Activated CD4-positive, alpha-beta T cell treated with anti-CD3 and anti-CD28 coated beads, Interleukin-2, amount 50 U/mL, for 4 hours (primary cell): ENCODE results near the gene KRTAP19-6.
"Not testable (repeated sequence)": the region's sequence is repeated elsewhere in the genome, so short reads cannot be mapped to it uniquely, and the experiment has no call there.

Experiments
- DNase-seq, 2 experiments: peaks; one replicate each; pipeline ENCODE4 v3.0.0-alpha.2; 2020

The KRTAP19-6 gene

GRCh38 chr21:30541764-30542163, at the start of gene KRTAP19-6:
TSS of gene KRTAP19-6 (minus strand) at chr21:30541864. CDS start at chr21:30541833, 31 bp downstream.
- no peak for DNase-seq

GRCh38 chr21:30590297-30590696, 48.6 kb upstream of the KRTAP19-6 start, which contains the start of gene KRTAP22-2:
TSS of gene KRTAP22-2 (minus strand) at chr21:30590397.
- DNase-seq: no peak

- DNase-seq: no peak
Observed at GRCh38 chr21:30582870-30583269, 41.2 kb upstream of the KRTAP19-6 start.

GRCh38 chr21:30580132-30580531, 38.5 kb upstream of the KRTAP19-6 start:
- no peak for DNase-seq

GRCh38 chr21:30579346-30579745, 37.7 kb upstream of the KRTAP19-6 start:
- DNase-seq: no peak

GRCh38 chr21:30577766-30578165, 36.1 kb upstream of the KRTAP19-6 start:
- DNase-seq: no peak

- DNase-seq: no peak
Observed at GRCh38 chr21:30567617-30568016, 26.0 kb upstream of the KRTAP19-6 start.

- no peak for DNase-seq
Observed at GRCh38 chr21:30563630-30564029, 22.0 kb upstream of the KRTAP19-6 start.

- DNase-seq: no peak
Observed at GRCh38 chr21:30563072-30563471, 21.4 kb upstream of the KRTAP19-6 start.

- no peak for DNase-seq
Observed at GRCh38 chr21:30561957-30562356, 20.3 kb upstream of the KRTAP19-6 start.

- DNase-seq: no peak
Observed at GRCh38 chr21:30561264-30561895, 19.7 kb upstream of the KRTAP19-6 start, which contains the start of gene KRTAP19-7. TSS of gene KRTAP19-7 (minus strand) at chr21:30561314. CDS start at chr21:30561289, 25 bp downstream.

- DNase-seq: no peak
Observed at GRCh38 chr21:30555095-30555494, 13.4 kb upstream of the KRTAP19-6 start.

GRCh38 chr21:30552782-30553181, 11.1 kb upstream of the KRTAP19-6 start:
- DNase-seq: no peak

GRCh38 chr21:30518876-30519275, 22.8 kb downstream of the KRTAP19-6 start:
- no peak for DNase-seq

GRCh38 chr21:30515681-30516080, 26.0 kb downstream of the KRTAP19-6 start:
- no peak for DNase-seq

GRCh38 chr21:30505621-30506205, 36.0 kb downstream of the KRTAP19-6 start:
- DNase-seq: not testable (repeated sequence)

- no peak for DNase-seq
Observed at GRCh38 chr21:30502041-30502440, 39.6 kb downstream of the KRTAP19-6 start, which contains the start of gene KRTAP19-5. TSS of gene KRTAP19-5 (minus strand) at chr21:30502141. CDS start at chr21:30502090, 51 bp downstream.

- DNase-seq: no peak
Observed at GRCh38 chr21:30497065-30497464, 44.6 kb downstream of the KRTAP19-6 start, which contains the start of gene KRTAP19-4. TSS of gene KRTAP19-4 (minus strand) at chr21:30497165. CDS start at chr21:30497110, 55 bp downstream.

- DNase-seq: no peak
Observed at GRCh38 chr21:30491963-30492428, 49.7 kb downstream of the KRTAP19-6 start, which contains the start of gene KRTAP19-3. TSS of gene KRTAP19-3 (minus strand) at chr21:30492013. CDS start at chr21:30491957, 56 bp downstream.
